GM19035 (cell line): ENCODE data around the gene GHRH.

Experiments used
- ATAC-seq: cut with Tn5 transposase; IDR thresholded peaks from one replicate; pipeline ENCODE4 v1.9.1; 2021; ENCODE audit not compliant: unreplicated experiment

Gene GHRH, protein sequence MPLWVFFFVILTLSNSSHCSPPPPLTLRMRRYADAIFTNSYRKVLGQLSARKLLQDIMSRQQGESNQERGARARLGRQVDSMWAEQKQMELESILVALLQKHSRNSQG

DNA sequence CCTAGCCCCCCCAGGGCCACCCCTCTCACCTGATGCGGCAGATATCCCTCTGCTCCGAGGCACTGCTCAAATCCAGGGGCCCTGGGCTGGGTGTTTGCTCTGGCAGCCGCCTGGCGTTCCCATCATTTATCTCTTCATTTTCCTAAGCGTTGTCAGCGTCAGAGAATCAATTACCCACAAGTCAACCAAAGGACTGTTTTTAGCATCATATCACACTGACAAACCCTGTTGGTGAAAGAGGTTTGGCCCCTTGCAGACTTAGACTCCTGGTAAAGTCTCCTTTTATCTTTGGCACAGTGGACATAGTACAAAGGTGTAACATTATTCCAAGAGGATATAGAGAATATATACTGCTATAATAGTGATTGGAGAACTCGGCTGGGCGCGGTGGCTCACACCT, at the start of gene GHRH:
GHRH (minus strand) TSS at position 101 of the 400 bp plus-strand sequence. CDS start 4,925 bp downstream, outside the sequence.
- no peak for ATAC-seq

DNA sequence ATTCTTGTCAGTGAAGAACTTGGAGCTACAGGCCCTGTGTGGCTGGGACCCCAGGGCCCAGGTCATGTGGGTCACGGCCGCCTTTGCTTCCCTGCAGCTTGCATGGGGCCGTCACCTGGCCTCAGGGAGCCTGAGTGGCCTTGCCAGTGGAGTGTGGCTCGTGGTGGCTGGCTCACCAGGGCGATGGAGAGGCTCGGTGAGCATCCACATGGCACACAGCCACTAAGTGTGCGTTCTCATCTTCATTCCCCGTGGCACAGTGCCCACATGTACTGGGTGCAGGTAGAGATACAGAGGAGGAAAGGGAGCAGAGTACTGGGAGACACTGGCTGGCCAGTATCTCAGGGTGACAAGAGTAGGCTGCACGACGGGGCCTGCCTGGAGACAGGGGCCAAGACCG, 49.3 kb upstream of the GHRH start:
- no peak for ATAC-seq

DNA sequence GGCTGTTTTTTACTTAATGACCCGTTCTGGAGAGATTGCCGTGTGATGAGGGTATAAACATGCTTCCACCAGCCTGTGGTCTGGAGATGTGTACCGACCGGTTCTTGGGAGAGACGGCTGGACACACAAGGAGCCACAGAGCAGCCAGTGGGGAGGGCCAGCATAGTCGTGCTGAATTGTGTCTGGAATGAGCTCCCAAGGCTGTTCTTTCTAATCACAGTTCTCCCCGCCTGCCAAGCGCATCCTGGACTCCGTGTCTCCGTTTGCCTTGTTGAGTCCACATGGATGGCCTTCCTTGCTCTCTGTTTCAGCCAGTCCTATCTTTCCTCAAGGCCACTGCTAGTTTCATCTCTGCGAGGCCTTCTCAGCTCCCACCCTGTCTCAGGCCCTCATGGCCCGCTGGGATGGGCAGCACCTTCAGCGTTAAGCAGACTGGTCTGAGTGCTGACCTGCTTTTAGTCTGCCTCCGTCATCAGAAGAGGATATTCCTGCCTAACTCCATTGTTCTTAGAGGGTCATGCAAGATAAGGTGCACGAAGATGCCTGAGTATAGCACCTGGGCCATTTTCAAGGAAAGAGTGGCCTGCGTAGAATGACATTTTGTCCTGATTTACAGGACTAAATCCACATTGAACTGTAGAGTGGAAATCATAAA, 48.4 kb upstream of the GHRH start:
- ATAC-seq: no peak

DNA sequence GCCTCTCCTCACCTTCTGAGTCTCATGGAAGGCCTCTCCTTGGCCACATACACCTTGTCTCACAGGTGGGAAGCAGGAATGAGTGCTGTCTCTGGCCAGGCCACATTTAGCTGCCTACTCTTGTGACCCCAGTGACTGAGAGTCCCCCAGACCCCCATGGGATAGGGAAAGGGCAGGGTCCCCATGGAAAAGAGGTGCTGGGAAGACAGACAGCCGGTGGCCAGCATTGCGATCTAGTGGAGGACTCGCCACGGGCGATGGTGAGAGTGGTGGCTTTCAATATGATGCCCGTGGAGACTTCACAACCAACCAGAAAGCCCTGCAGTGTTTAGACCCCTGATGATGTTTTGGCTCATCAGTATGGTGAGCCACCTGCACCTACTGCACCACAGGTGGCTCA, 47.7 kb upstream of the GHRH start:
- ATAC-seq: no peak

DNA sequence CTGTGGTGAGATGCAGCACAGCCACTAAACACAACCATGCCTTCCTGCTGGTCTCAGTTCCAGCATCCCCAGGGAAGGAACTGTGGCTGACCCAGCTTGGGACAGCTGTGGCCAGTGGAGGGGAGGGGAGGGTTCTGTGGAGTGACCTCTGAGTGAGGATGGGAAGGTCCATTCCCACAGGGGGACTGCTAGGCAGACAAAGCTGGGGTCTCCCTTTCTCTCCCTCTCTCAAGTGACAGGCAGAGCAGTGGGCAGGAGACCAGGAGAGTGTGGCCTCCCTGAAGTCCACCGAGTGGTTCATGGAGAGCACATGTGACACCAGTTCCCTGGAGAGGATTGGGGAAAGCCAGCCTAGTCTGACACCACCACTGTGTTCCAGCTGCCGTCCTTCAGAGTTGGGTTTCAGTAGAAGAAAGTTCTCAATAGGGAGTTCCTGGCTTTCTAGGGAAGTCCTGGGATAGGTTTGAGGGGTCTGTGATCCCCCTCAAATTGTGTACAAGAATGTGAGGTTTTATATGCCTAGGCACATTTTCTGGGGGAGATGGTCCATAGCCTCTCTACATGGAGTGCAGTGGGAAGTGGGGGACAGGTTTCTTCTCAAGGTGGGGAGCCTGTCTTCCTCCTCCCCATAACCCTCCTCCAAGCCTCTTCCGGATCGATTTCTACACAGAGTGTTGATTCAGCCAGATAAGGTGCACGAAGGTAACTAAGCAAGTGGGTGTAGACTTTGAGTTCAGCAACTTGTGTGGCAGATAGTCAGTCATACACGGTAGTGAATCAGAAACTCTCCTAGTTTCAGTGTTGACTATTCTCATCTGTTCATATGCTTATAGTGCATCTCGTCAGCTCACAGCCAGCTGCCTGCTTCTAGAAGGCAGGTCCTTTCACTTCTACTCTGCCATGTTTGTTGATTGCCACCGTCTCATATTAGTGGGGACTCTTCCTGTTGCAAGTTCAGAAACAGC, 46.8 kb upstream of the GHRH start:
- ATAC-seq: peak; percentile 88

DNA sequence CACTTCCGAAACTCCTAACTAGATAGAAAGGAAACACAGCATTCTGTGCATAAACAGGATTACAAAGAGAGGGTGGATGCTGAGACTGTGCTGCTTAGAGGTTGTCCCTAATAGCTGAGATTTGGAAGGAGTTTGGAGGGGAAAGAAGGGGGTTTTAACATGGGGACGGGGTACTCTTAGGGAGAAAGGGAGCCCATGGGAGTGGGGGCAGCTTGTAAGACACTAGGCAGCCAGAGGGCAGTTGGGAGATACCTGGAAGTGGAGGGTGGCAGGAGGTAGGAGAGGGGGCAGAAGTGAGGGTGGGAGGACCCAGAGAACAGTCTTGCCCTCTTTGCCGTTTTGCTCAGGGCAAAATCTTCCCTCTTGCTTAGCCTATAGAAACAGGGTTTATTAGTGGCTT, 44.2 kb upstream of the GHRH start:
- ATAC-seq: no peak

DNA sequence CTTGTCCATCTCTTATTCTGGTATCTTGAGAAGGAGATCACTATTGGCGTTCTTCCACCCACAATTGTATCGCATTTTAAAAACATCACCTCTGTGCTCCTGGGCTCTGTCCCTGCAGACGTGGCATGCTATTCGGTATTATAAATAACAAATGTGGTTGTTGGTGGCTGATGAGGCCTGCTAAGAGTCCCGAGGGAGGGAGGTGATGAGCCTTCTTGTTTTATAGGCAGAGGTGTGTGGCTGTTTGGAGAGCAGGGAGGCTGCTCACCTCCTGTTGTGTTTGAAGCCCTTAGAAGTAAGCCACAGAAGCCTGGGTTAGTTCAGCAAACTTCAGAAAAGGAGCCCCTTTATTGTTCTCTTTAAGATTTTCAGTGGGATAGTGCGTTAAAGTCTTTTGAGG, 43.5 kb upstream of the GHRH start:
- no peak for ATAC-seq

DNA sequence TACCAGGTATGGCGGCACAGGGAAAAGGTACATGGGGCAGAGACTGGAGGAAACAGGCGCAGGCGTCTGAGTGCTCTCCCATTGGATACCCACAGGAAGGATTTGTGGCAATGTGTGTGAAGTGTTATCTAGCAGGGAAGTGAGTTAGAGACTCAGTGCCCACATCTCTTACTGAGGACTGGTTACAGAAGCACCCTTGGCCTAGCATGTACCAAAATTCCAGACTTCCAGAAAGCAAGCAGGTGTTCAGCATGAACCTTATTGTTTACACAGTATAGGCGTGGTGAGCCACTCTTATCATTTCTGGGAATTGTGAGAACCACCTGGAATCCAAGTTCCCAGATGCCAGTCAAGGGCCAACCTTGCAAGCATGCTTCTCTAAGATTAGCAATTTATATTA, 42.0 kb upstream of the GHRH start:
- ATAC-seq: no peak

DNA sequence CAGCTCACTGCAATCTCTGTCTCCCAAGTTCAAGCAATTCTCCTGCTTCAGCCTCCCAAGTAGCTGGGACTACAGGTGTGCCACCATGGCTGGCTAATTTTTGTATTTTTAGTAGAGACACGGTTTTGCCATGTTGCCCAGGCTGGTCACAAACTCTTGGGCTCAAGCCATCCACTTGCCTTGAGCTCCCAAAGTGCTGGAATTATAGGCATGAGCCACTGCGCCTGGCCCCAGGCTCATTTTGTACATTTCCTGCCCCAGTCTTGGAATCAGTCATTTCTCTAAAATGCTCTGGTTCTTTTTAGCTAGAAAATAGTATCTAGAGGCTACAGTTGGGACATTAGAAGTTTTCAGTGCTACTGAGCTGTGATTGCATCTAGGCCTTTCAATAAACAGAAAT, 41.4 kb upstream of the GHRH start:
- ATAC-seq: no peak

DNA sequence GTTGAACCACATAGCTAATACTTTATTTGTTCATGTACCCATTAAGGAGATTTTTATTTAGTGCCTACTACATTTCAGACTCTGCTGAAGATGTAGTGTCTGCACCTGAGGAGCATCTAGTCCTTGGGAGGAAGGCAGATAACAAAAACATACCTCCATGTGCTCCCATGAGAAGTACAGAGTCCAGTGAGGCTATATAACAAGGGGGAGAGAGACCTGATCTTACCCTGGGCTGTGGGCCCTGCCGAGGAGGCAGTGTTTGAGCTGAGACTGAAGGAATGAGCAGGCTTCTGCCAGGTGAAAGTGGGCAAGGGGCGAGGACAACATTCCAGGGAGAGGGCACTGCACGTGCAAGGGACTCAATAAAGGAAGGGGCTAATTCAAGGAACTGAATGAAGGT, 39.9 kb upstream of the GHRH start:
- no peak for ATAC-seq

DNA sequence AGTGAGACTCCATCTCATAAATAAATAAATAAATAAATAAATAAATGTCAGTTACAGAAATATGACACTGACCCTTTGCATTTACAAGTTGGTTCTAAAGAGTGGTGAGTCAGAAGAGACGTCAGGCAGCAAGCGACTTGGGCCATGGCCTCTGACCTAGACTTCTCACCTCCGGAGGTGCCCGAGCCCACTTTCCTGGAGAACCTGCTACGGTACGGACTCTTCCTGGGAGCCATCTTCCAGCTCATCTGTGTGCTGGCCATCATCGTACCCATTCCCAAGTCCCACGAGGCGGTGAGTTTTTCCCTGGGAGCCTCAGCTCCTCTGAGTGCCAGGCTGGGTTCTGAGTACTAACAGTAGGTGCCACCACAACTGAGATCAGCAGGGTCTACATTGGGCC, 39.5 kb upstream of the GHRH start:
- no peak for ATAC-seq

DNA sequence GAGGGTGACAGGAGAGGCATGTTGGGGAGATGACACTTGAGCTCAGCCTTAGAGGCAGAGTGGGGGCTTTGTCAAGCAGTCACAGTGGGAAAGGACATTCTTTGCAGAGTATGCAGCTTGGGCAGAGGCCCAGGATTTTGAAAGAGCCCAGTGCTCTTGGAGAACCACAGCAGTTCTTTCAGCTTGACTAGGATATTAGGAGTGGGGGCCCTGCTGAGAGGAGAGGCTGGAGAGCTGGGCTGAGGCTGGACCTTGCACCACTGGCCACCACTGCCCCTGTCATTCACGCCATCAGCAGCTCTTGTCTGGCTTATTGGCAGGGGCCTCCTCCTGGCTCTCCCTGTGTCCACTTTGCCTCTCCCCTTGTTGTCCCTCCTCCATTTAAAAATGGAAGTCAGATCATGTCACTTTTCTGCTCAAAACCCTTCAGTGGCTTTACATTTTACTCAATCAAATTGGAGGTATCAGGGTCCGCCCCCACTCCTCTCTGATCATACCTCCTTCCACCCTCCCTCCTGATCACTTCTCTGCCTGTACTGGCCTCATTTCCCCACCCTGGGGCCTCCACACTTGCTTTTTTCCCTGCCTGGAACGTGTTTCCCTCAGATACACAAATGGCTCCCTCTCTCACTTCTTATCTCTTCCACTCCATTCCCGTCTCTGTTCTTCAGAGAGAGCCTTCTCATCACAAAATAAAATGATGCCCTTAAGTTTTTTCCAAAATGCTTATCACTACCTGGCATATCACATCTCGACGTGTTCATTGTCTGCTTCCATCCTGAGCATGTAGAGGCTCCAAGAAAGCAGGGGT, 38.3 kb upstream of the GHRH start:
- no peak for ATAC-seq

DNA sequence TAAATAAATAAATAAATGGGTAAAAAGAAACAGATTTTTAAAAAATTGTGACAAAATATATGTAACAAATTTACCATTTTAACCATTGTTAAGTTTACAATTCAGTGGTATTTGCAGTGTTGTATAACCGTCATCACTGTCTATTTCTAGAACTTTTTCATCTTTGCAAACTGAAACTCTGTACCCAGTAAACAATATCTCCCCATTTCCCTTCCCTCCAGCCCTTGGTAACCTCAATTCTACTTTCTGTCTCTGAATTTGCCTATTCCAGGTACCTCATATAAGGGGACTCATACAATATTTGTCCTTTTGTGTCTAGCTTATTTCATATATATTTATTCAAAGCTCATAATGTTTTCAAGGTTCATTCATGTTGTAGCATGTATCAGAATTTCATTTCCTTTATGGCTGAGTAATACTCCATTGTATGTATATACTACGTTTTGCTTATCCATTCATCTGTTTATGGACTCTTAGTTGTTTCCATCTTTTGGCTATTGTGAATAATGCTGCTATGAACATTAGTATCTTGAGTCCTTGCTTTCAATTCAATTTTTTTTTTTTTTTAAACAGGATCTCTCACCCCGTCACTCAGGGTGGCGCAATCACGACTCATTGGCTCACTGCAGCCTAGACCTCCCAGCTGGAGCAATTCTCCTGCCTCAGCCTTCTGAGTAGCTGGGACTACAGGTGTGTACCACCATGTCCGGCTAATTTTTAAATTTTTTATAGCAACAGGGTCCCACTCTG, 36.8 kb upstream of the GHRH start:
- ATAC-seq: no peak

DNA sequence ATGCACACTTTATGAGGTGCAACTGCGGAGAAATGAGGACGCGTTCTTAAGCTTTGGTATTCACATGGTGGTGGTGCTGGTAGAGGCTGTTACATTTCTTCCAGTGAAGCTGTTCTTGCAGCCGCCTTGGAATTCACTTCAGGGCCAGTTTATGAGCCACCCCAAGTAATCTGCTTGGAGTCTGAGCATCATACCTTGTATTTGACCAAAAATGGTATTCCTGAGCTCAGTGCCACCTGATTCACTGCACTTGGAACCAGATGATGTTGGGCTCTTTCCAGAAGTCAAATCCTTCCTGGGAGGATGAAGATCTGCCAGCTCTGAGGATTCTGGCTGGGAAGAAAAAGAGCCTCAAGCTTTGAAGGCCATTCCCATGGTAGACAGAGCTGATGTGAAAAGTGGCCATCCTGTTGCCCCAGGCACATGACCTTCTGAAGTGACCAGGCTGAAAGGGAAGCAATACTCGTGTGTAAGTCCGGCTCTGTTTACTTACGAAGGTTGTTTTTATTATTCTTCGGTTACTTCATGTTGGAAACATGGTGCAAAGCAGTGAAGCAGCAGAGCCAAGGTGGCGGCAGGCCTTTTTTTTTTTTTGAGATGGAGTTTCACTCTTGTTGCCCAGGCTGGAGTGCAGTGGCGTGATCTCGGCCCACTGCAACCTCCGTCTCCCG, 35.6 kb upstream of the GHRH start:
- ATAC-seq: no peak

DNA sequence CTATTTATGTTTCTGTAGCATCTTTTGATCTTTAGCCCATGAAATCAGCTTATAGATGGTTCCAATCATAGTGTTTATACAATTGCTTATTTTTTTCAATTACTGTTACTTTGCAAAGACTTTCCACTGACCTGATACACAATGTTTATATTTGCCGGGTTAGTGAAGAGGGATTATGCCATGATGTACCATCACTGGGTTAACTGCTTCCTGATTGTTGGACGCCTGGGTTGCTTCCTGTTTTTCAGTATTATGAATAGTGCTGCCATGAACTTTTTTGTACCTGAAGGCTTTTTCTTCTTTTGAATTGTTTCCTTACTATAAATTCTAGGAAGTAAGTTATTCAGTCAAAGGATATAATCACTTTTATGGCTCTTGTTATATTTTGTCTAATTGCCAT, 34.8 kb upstream of the GHRH start:
- ATAC-seq: no peak

DNA sequence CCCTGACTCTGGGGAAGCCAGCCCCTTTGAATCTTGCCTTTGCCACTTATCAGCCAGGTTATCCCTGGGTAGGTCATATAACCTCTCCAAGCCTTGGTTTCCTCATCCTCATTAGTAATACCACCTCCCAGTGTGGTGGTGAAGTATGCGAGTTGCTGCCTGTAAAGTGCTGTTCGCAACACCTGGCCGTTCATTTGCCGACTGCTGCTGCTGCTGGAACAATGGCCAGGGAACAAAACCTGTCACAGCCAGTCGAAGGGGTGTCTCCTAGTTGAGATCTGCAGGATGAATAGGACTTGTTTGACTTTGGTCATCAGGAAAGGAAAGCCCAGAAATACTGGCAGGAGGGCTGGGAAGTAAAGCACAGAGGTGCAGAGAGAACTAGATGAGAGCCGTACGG, 34.0 kb upstream of the GHRH start:
- ATAC-seq: no peak

DNA sequence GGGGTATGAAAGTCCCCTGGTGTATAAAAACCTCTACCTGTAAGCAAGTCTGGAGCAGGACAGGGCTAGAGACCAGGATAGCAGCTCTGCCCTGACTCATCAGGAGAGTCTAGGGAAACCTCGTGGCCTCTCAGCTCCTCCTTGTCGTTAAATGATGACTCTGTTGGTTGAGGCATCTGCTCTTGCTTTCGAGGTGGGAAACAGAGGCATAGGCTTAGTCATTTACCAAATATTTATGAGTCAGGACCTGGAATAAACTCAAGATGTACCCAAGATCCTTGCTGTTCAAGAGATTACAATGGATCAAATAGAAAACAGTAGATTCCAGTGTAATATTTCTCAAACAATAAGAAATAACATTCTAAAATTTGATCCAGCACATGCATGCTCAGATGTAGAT, 33.4 kb upstream of the GHRH start:
- no peak for ATAC-seq

DNA sequence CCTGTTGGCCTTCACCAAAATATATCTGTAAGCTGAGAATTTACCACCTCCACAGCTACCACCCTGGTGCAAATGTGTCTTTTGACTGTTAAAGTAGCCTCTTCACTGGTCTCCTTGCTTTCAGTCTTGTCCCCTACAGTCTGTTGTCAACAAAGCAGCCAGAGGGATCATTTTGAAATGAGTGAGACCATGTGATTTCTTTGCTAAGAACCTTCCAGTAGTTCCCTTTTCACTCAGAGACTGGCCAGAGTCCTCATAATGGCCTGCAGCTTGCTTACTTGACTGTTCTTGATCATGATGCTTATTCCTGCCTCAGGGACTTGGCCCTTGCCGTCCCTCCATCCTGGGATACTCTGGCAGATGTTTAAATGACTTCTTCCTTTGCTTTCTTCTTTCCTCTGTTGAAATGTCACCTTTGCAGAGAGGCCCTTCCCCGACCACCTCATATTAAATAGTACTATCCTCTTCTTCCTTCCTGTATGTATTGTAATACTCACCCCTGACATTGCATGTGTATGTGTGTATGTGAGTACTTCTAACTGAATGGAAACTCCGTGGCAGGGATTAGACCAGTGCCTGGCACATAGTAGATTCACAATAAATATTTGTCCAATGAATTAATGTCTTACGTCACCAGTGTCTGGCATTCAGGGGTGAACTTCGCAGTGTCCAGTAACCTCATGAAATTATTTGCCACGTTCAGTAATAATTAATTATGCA, 32.8 kb upstream of the GHRH start:
- ATAC-seq: no peak

DNA sequence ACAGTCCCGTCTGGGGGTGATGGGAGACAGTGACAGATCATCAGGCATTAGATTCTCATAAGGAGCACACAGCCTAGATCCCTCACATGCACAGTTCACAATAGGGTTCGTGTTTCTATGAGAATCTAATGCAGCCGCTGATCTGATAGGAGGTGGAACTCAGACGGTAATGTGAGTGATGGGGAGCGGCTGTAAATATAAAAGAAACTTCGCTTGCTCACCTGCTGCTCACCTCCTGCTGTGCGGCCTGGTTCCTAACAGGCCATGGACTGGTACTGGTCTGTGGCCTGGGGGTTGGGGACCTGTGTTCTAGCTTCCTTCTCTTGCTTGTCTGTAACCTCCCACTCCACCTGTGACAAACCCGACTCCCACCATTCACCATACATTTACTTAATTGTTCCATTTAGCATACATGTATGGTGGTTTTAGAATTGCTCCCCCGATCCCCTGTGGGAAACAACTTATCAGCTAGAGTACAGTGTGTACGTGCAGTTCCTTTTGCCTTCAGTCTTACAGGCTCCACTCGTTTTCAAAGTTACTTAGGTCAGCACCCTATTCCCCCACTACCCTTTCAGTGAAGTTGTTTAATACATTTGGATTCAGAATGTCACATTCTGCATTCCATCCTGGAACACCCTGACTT, 31.8 kb upstream of the GHRH start:
- no peak for ATAC-seq
